Muscle of leg (tissue), 11 donors: ENCODE measurements around the gene SPIRE2. TPM values are rescaled to one million over a fixed set of nuclear protein-coding genes. Genes with fewer than 3 reads are reported as not detected.
"Not testable (repeated sequence)": the region's sequence is repeated elsewhere in the genome, so short reads cannot be mapped to it uniquely, and the experiment has no call there.

ENCODE experiments used
- DNase-seq: peaks from one replicate; pipeline ENCODE4 v3.0.0; 2013
- H3K27ac ChIP-seq: one replicate; pipeline ENCODE4 v1.5.1; 2013; ENCODE audit warnings: mild to moderate bottlenecking, low read length, control low read depth
- H3K27me3 ChIP-seq: one replicate; pipeline ENCODE4 v1.6.1; 2013; ENCODE audit warnings: low read length; ENCODE audit not compliant: control insufficient read depth, insufficient read depth
- H3K36me3 ChIP-seq: one replicate; pipeline ENCODE4 v1.6.1; 2013; ENCODE audit warnings: low read length; ENCODE audit not compliant: control insufficient read depth, insufficient read depth
- H3K4me1 ChIP-seq: one replicate; pipeline ENCODE4 v1.6.1; 2013; ENCODE audit warnings: low read length; ENCODE audit not compliant: control insufficient read depth, insufficient read depth
- H3K4me3 ChIP-seq: one replicate; pipeline ENCODE4 v1.5.1; 2013; ENCODE audit warnings: low read length, control low read depth
- H3K9me3 ChIP-seq: replicated peaks from 2 replicates; pipeline ENCODE4 v1.6.1; 2013; ENCODE audit warnings: low read depth, low read length; ENCODE audit not compliant: control insufficient read depth
- WGBS: methylation state at CpG from one replicate; pipeline ENCODE4 v1.1.5; 2013; ENCODE audit warnings: missing lambda C conversion rate; ENCODE audit not compliant: insufficient coverage; 5-methylcytosine and 5-hydroxymethylcytosine counted together
- polyA plus RNA-seq, 8 donors: library from polyadenylated mRNA; unstranded; fragments of 120-200 nt; gene quantifications; one replicate each; pipeline versions ENCODE4 v1.2.1 to v1.2.3, GENCODE V29; 2013; ENCODE audit warnings: inconsistent platforms in 1 of 8, low replicate concordance in 1 of 8; ENCODE audit not compliant: insufficient read length in 8 of 8, insufficient read depth in 1 of 8
- total RNA-seq: library from RNA; stranded (reverse); fragments of 120-200 nt; gene quantifications from one replicate; pipeline ENCODE4 v1.2.4, GENCODE V29; 2013

The SPIRE2 gene
- total and polyA plus RNA-seq, 9 donors = 1.6 to 4.2 (median 3.1) TPM

DNA sequence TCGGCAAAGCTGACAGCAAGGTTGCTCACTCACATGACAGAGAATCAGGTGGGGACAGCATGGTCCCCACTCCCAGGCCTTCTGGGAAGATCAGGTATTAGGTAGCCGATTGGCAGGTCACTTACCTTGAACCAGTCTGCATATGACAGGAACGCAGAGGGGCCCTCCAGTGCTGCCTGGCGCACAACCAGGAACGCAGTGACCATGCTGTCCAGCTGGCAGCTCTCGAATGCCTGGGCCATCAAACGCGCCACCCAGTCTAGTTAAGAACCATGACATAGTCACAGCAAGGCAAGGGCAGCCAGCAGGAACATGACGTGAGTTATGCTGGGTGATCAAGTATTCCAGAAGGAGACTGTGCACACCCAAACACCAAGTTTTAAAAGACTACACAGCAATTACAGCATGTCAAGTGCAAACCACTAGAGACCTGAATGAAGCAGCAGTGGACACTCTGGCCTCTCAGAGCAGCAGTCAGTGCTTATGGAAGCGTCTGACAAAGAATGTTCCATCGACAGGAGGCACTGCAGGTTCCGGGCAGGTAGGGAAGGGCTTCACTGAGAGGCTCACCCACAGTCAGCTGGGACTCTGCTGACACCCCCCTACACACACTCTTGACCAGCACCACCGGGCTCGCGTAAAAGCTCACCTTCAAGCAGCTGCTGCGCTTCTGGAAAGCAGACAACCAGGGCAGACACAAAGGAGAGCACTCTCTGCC, 36.8 kb upstream of the SPIRE2 start:
- no peak for DNase-seq
- Histone ChIP-seq H3K9me3 (no peaks in the 10 kb centered on the region), H3K4me3 (no peak overlapping the region), H3K27me3 (no peaks in the 10 kb centered on the region), H3K27ac (no peak overlapping the region), H3K4me1 (no peaks in the 10 kb centered on the region), H3K36me3 (peaks cover 28% of the 10 kb centered on the region)
- 94% methylated on average over 13 of the region's 16 CpGs for WGBS

DNA sequence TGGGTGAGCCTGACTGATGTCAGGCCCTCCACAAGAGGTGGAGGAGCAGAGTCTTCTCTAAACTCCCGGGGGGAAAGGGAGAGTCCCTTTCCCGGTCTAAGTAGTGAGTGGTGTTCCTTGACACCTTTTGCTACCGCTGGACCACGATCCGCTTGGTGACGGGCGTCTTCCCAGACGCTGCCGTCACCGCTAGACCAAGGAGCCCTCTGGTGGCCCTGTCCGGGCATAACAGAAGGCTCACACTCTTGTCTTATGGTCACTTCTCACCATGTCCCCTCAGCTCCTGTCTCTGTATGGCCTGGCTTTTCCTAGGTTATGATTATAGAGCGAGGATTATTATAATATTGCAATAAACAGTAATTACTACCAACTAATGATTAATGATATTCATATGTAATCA, 35.2 kb upstream of the SPIRE2 start:
- DNase-seq = peak; percentile 23

DNA sequence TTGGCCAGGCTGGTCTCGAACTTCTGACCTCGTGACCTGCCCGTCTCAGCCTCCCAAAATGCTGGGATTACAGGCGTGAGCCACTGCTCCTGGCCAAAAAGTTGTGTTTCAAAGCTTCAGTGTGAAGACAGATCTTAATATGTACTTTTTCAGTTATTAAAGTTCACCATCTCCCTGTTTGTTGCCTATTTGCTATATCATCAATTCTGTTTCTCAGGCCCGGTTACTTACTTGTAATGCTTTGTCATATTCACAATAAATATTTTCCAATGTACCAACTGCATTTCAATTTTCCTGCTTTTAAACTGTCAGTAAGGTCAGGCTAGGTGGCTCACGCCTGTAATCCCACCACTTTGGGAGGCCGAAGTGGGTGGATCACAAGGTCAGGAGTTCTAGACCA, 34.3 kb upstream of the SPIRE2 start:
- Histone ChIP-seq H3K9me3 (no peaks in the 10 kb centered on the region), H3K27ac (no peak overlapping the region)

More for the DNA sequence above, 35.2 kb upstream of the SPIRE2 start:
- H3K27ac ChIP-seq, H3K27me3 ChIP-seq, H3K4me3 ChIP-seq, H3K4me1 ChIP-seq, H3K9me3 ChIP-seq: not testable (repeated sequence)
- 9% methylated on average over 9 of the region's 12 CpGs for WGBS
- H3K36me3 ChIP-seq = peaks cover 26% of the 10 kb centered on the region

DNA sequence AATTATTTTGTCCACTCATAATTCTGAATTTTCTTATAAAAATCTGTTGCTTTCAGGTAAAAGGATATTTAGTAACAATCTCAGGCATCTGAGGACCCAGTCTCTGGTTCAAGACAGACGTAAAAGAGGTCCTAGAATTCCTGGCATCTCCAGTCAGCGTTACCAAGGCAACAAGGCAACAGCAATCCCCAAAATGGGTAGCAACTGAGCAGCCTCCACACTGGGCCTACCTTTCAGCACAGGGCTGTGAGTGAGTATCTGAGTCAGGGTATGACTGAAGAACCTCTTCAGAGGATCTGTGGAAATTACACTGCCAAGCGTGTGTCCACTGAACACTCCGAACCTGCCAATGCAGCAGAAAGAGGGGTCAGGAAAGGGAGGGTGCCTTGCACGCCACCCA, 32.6 kb upstream of the SPIRE2 start:
- no peaks in the 10 kb centered on the region for H3K9me3 ChIP-seq
- H3K27me3 ChIP-seq = no peaks in the 10 kb centered on the region
- H3K4me1 ChIP-seq = no peaks in the 10 kb centered on the region
- no peak overlapping the region for H3K27ac ChIP-seq
- peaks cover 39% of the 10 kb centered on the region for H3K36me3 ChIP-seq
- DNase-seq = no peak
- no CpG with 5 or more reads among the region's 5 CpGs for whole genome bisulfite sequencing
- no peak overlapping the region for H3K4me3 ChIP-seq

More for the DNA sequence above, 34.3 kb upstream of the SPIRE2 start:
- no peak overlapping the region for H3K4me3 ChIP-seq
- no peaks in the 10 kb centered on the region for H3K27me3 ChIP-seq
- 97% methylated on average over 6 of the region's 7 CpGs for WGBS
- DNase-seq = no peak
- peaks cover 33% of the 10 kb centered on the region for H3K36me3 ChIP-seq
- H3K4me1 ChIP-seq = no peaks in the 10 kb centered on the region

DNA sequence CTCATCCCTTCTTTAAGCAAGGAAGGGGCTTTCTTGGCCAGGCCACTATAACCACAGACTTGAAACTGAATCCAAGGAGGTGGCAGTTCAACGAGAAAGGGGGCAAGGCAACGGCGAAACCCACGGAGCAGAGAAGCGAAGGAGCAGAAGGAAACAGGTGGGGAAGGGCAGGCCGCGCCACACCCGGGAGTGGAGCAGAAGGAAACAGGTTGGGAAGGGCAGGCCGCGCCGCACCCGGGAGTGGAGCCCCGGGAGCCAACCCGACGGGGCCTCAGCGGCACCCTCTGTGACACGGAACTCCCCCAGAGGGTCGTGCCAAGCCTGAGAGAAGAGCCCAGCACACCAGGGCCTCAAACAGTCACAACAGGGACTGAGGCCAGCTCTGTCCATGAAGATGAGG, 32.2 kb upstream of the SPIRE2 start:
- peaks cover 37% of the 10 kb centered on the region for H3K36me3 ChIP-seq
- H3K4me3 ChIP-seq = no peak overlapping the region
- no peaks in the 10 kb centered on the region for H3K4me1 ChIP-seq
- DNase-seq = no peak
- 91% methylated on average over 17 of the region's 18 CpGs for WGBS
- no peaks in the 10 kb centered on the region for H3K9me3 ChIP-seq
- no peaks in the 10 kb centered on the region for H3K27me3 ChIP-seq
- no peak overlapping the region for H3K27ac ChIP-seq

DNA sequence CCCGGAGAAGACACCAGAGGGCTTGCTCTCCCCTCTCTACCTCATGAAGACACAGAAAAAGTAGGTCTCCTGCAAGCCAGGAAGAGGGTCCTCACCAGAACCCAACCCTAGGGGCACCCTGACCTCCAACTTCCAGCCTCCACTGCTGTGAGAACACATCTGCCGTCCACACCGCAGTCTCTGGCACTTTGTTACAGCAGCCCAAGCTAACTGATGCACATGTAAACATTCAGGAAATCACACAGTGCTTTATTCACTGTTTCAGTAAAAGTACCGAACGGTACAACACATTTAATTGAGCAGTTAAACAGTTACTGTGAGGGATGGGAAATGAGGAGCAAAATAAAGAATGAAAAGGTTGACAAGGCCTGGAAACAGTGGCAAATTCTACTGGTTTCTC, 30.1 kb upstream of the SPIRE2 start:
- Histone ChIP-seq H3K9me3 (no peaks in the 10 kb centered on the region), H3K4me1 (no peaks in the 10 kb centered on the region), H3K36me3 (peaks cover 28% of the 10 kb centered on the region), H3K27ac (no peak overlapping the region), H3K4me3 (no peak overlapping the region), H3K27me3 (no peaks in the 10 kb centered on the region)
- WGBS = 90% methylated on average over 2 of the region's 5 CpGs
- no peak for DNase-seq

DNA sequence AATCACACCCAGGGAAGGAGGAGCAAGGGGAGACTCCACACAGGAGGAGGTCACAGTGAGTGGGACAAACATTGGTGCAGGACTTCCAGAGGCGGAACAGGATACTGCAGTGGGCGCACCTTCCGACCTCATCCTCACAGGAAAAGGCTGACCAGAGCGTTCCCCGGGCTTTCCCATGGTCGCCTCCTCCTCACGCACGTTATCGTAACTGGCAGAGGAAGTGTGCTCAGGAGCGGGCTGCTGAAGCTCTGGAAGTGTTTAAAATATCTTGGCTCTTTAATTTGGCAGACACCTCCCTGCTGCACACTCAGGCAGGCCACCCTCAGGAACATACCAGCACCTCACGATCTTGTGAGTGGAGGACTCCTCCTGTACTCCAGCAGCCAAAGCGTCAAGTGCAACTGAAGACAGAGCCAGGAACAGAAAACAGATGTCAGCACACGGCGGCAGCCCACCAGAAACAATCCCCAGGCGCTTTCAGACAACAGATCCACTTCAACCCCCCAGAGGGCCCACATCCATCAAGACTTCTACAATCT, 29.4 kb upstream of the SPIRE2 start:
- Histone ChIP-seq H3K9me3 (no peaks in the 10 kb centered on the region), H3K4me1 (no peaks in the 10 kb centered on the region), H3K4me3 (no peak overlapping the region), H3K27me3 (no peaks in the 10 kb centered on the region), H3K36me3 (peaks cover 31% of the 10 kb centered on the region), H3K27ac (no peak overlapping the region)
- DNase-seq = no peak
- 65% methylated on average over 14 of the region's 15 CpGs for WGBS

DNA sequence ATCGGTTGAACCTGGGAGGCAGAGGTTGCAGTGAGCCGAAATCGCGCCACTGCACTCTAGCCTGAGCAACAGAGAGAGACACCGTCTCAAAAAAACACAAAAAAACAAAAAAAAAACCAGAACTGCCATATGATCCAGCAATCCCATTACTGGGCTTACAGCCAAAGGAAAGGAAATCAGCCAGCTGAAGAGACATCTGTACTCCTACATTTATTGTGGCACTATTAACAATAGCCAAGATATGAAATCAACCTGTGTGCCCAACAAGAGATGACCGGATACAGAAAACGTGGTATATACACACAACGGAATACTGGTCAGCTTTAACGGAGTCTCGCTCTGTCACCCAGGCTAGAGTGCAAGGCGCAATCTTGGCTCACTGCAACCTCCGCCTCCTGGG, 26.5 kb upstream of the SPIRE2 start:
- H3K4me1 ChIP-seq = no peaks in the 10 kb centered on the region
- H3K9me3 ChIP-seq = no peaks in the 10 kb centered on the region
- peak; percentile 40 for DNase-seq
- 80% methylated on average over 12 of the region's 12 CpGs for WGBS
- no peak overlapping the region for H3K4me3 ChIP-seq
- peaks cover 30% of the 10 kb centered on the region for H3K36me3 ChIP-seq
- H3K27ac ChIP-seq = no peak overlapping the region
- no peaks in the 10 kb centered on the region for H3K27me3 ChIP-seq

DNA sequence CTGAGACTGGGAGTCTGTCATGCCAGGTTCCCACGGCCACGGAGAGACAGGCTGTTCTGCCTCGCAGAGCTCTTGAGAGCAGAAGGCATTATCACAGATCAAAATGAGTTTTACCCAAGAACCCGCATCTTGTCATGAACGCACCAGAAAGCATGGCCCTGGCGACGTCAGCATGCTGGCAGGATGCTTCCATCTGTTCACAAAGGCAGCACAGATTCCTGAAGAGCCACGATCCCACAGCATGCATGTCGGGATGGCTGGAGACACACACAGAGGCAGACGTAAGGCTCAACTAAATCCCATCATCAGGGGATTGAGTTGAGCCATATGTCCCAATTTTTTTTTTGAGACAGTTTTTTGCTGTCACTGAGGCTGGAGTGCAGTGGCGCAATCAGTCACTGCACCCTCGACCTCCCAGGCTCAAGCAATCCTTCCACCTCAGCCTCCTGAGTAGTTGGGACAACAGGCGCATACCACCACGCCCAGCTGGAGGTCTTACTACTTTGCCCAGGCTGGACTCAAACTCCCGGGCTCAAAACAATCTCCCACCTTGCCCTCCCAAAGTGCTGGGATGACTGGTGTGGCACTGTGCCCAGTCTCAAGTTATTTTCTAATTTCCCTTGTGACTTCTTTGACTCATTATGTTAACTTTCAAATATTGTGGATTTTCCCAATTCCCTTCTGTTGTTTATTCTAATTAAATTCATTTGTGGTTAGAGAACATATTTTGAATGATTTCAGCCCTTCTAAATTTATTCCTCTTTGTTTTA, 23.0 kb upstream of the SPIRE2 start:
- no peak for DNase-seq
- Histone ChIP-seq H3K27me3 (no peaks in the 10 kb centered on the region), H3K27ac (no peak overlapping the region), H3K9me3 (no peaks in the 10 kb centered on the region), H3K36me3 (peaks cover 15% of the 10 kb centered on the region), H3K4me3 (no peak overlapping the region), H3K4me1 (no peaks in the 10 kb centered on the region)
- 92% methylated on average over 8 of the region's 15 CpGs for WGBS

DNA sequence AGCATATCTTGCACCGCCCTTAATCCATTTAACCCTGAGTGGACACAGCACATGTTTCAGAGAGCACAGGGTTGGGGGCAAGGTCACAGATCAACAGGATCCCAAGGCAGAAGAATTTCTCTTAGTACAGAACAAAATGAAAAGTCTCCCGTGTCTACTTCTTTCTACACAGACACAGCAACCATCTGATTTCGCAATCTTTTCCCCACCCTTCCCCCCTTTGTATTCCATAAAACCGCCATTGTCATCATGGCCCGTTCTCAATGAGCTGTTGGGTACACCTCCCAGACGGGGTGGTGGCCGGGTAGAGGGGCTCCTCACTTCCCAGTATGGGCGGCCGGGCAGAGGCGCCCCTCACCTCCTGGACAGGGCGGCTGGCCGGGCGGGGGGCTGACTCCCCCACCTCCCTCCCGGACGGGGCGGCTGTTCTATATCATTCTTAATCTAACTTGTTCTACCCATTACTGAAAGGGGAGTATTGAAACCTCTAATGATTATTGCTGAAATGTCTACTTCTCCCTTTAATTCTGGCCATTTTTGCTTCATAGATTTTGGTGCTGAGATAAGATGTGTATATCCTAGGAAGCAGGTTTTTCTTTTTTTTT, 21.6 kb upstream of the SPIRE2 start:
- WGBS = 94% methylated on average over 5 of the region's 16 CpGs
- peaks cover 15% of the 10 kb centered on the region for H3K36me3 ChIP-seq
- not testable (repeated sequence) for DNase-seq, H3K27ac ChIP-seq, H3K27me3 ChIP-seq, H3K9me3 ChIP-seq, H3K4me1 ChIP-seq, H3K4me3 ChIP-seq
